ENCODE data around the gene ADCYAP1.

DNA sequence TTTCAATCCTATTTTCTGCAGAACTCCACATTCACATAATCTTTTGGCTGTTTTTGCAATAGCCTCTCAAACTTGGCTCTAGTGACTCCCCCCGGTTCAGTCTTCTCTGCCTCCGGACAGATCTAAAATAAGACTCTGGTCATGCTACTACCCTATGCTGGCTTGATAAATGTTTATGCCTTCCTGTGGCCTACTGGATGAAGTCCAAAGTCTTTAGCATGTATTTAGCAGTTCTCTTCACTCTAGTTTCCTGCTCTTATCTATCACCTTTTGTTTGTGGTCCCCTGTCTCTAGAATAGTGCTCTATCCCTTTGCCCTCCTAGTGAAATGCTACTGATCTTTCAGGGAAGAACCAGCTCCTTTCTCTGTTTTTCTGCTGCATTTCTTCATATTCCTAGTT, 14.4 kb downstream of the ADCYAP1 start:
- no peak for TF ChIP-seq POLR2AphosphoS5 (IDR thresholded peaks at IDR 0.05)
- no peak for TF ChIP-seq POLR2A (IDR thresholded peaks at IDR 0.05)
- TF ChIP-seq, protein P1, sequence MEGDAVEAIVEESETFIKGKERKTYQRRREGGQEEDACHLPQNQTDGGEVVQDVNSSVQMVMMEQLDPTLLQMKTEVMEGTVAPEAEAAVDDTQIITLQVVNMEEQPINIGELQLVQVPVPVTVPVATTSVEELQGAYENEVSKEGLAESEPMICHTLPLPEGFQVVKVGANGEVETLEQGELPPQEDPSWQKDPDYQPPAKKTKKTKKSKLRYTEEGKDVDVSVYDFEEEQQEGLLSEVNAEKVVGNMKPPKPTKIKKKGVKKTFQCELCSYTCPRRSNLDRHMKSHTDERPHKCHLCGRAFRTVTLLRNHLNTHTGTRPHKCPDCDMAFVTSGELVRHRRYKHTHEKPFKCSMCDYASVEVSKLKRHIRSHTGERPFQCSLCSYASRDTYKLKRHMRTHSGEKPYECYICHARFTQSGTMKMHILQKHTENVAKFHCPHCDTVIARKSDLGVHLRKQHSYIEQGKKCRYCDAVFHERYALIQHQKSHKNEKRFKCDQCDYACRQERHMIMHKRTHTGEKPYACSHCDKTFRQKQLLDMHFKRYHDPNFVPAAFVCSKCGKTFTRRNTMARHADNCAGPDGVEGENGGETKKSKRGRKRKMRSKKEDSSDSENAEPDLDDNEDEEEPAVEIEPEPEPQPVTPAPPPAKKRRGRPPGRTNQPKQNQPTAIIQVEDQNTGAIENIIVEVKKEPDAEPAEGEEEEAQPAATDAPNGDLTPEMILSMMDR (IDR thresholded peaks at IDR 0.05): no peak
- no peak for TF ChIP-seq EP300 (IDR thresholded peaks at IDR 0.05)
